ENCODE data around the gene CD70. TPM values are rescaled to one million over a fixed set of nuclear protein-coding genes. Genes with fewer than 3 reads are reported as not detected.

CD70 gene
- total RNA-seq, 2 experiments from 2014 or later: 24.6 to 26.2 TPM

GRCh38 chr19:6632002-6632621 is 41.2 kb upstream of the CD70 start:
- TF ChIP-seq CTCF (IDR thresholded peaks at IDR 0.05): peak; percentile 81
- ChIA-PET CTCF (interaction anchor here (0.6 to 4.6 kb wide), 26 partner anchors 10 to 232 kb away, joined by 3 to 37 read pairs (median 4); partner anchors contain the start of genes GPR108, TNFSF14 and VAV1), POLR2A (no interaction called here)
- intact Hi-C loops (cut with micrococcal nuclease): loop anchor here (2.0 to 5.0 kb wide), 2 partner anchors 115 to 231 kb away; no protein-coding TSS in a partner anchor
- ATAC-seq: peak; percentile 89
- H3K27me3 Mint-ChIP-seq: peaks cover 4% of the 10 kb centered on the region
- no peak overlapping the region for H3K27ac Mint-ChIP-seq
- peaks cover 5% of the 10 kb centered on the region for H3K36me3 Mint-ChIP-seq (ENCODE audit: low read depth)
- peaks cover 26% of the 10 kb centered on the region for H3K4me1 Mint-ChIP-seq (ENCODE audit: low read depth)
- H3K4me3 Mint-ChIP-seq: no peak overlapping the region
- peaks cover 6% of the 10 kb centered on the region for H3K9me3 Mint-ChIP-seq
- DNase-seq: peak; percentile 92

- peaks cover 9% of the 10 kb centered on the region for H3K9me3 Mint-ChIP-seq
- ChIA-PET CTCF (no interaction called here), POLR2A (no interaction called here)
- H3K4me3 Mint-ChIP-seq: no peak overlapping the region
- H3K27me3 Mint-ChIP-seq: peaks cover 10% of the 10 kb centered on the region
- intact Hi-C loops (cut with micrococcal nuclease): no loop called here
- ATAC-seq (no peak), DNase-seq (no peak)
- peak overlapping the region; percentile 10 for H3K27ac Mint-ChIP-seq
- H3K36me3 Mint-ChIP-seq (ENCODE audit: low read depth): peaks cover 2% of the 10 kb centered on the region
- TF ChIP-seq CTCF (IDR thresholded peaks at IDR 0.05): no peak
- H3K4me1 Mint-ChIP-seq (ENCODE audit: low read depth): peaks cover 7% of the 10 kb centered on the region
These were observed 35.8 kb upstream of the CD70 start for GRCh38 chr19:6626764-6627163.

GRCh38 chr19:6617374-6617773 is 26.4 kb upstream of the CD70 start:
- Mint-ChIP-seq H3K4me1 (ENCODE audit: low read depth) (peaks cover 23% of the 10 kb centered on the region), H3K36me3 (ENCODE audit: low read depth) (peaks cover 6% of the 10 kb centered on the region), H3K27me3 (peaks cover 27% of the 10 kb centered on the region), H3K27ac (no peak overlapping the region), H3K4me3 (no peak overlapping the region), H3K9me3 (peaks cover 7% of the 10 kb centered on the region)
- ChIA-PET CTCF (interaction anchor here (0.6 to 1.6 kb wide), 5 partner anchors 8 to 452 kb away, joined by 3 to 6 read pairs (median 4); partner anchors contain the start of genes GPR108 and ZNF557), POLR2A (no interaction called here)
- intact Hi-C loops (cut with micrococcal nuclease): no loop called here
- DNase-seq (no peak), ATAC-seq (no peak)
- TF ChIP-seq CTCF (IDR thresholded peaks at IDR 0.05): no peak

- intact Hi-C loops (cut with micrococcal nuclease): no loop called here
- POLR2A ChIA-PET: interaction anchor here (0.6 to 1.2 kb wide), 2 partner anchors 14 to 46 kb away, joined by 3 read pairs; no protein-coding TSS in a partner anchor
- peaks cover 6% of the 10 kb centered on the region for H3K36me3 Mint-ChIP-seq (ENCODE audit: low read depth)
- peaks cover 28% of the 10 kb centered on the region for H3K4me1 Mint-ChIP-seq (ENCODE audit: low read depth)
- no peak for TF ChIP-seq CTCF (IDR thresholded peaks at IDR 0.05)
- DNase-seq (peak; percentile 44), ATAC-seq (peak; percentile 81)
- CTCF ChIA-PET: interaction anchor here (0.8 kb wide), 1 partner anchor 15 kb away, joined by 4 read pairs; no protein-coding TSS in a partner anchor
- peak overlapping the region; percentile 32 for H3K4me3 Mint-ChIP-seq
- peaks cover 29% of the 10 kb centered on the region for H3K27me3 Mint-ChIP-seq
- H3K9me3 Mint-ChIP-seq: peaks cover 7% of the 10 kb centered on the region
- peak overlapping the region; percentile 50 for H3K27ac Mint-ChIP-seq
These were observed 25.1 kb upstream of the CD70 start for GRCh38 chr19:6616011-6616410.

- ChIA-PET CTCF (interaction anchor here (1.3 kb wide), 1 partner anchor 9 kb away, joined by 6 read pairs; no protein-coding TSS in a partner anchor), POLR2A (interaction anchor here (0.6 to 0.7 kb wide), 2 partner anchors 17 to 23 kb away, joined by 3 read pairs; no protein-coding TSS in a partner anchor)
- Mint-ChIP-seq H3K9me3 (peaks cover 3% of the 10 kb centered on the region), H3K4me1 (ENCODE audit: low read depth) (peaks cover 34% of the 10 kb centered on the region), H3K27ac (peak overlapping the region; percentile 5), H3K4me3 (no peak overlapping the region), H3K36me3 (ENCODE audit: low read depth) (peaks cover 6% of the 10 kb centered on the region), H3K27me3 (peaks cover 30% of the 10 kb centered on the region)
- DNase-seq (peak; percentile 72), ATAC-seq (peak; percentile 28)
- no peak for TF ChIP-seq CTCF (IDR thresholded peaks at IDR 0.05)
- intact Hi-C loops (cut with micrococcal nuclease): no loop called here
These were observed 22.8 kb upstream of the CD70 start for GRCh38 chr19:6613711-6614110.

All from activated CD8-positive, alpha-beta T cell treated with anti-CD3 and anti-CD28 coated beads for 36 hours (primary cell).